Lower leg skin (tissue), 3 donors: Measurements from ENCODE around the gene SYTL1.

Source experiments
- CTCF ChIP-seq, 3 donors: fragments of 450-650 bp; IDR thresholded peaks; one replicate each; pipeline ENCODE4 v1.5.1; 2016; ENCODE audit warnings: antibody characterized with exemption in 3 of 3, mild to moderate bottlenecking in 3 of 3, moderate library complexity in 2 of 3
- POLR2A ChIP-seq, 2 donors: fragments of 450-650 bp; IDR thresholded peaks; one replicate each; pipeline ENCODE4 v1.6.1; 2016 to 2017; ENCODE audit warnings: antibody characterized with exemption in 2 of 2, mild to moderate bottlenecking in 1 of 2, moderate library complexity in 1 of 2

DNA sequence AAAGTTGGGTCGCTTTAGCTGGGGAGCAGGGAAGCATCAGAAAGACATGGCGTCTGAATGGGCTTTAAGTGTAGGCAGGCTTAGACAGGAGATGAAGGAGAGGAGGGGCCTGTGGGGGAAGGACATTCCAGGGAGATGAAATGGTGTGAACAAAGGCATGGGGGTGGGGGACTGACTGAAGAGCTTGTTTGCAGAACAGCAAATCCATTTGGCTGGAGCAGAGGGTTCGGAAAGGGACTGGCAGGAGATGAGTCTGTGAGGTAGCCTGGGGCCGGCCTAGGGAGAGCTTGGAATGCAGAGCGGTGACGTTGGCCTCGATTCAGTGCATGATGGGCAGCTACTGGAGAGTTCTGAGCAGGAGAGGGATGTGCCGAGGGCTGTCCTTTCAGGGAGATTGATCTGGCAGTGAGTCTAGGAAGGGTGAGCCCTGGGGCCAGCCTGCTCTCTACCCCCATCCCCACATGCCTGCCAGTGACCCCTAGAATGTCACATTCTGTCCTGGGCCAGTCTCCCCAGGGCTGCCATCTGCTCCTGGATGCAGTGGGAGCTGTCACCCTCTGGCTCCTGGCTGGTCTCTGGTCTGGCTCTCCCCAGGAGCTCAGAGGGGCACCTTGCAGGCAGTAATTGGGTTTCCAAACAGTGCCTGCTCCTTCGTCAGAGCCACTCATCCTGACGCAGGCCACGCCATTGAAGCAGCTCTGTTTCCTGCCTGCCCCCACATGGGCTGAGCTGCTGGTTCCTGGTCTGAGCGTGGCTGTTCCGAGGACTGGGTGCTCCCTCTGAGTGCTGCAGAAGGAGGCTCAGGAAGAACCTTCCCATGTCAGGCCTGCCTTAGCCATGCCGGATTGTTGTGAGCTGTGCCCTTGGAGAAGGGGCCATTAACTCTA, 42.2 kb upstream of the SYTL1 start:
- no peak for TF ChIP-seq CTCF (IDR thresholded peaks at IDR 0.05)
- TF ChIP-seq POLR2A (IDR thresholded peaks at IDR 0.05): no peak
